HG02759 (cell line): ENCODE results near the gene OR2L5.
A peak's percentile ranks its signal among the peaks of the same experiment; 100 is the strongest.

Experiments used
- ATAC-seq: cut with Tn5 transposase; IDR thresholded peaks from one replicate; pipeline ENCODE4 v1.9.1; 2021; ENCODE audit warnings: mild to moderate bottlenecking, moderate library complexity; ENCODE audit not compliant: unreplicated experiment

The OR2L5 gene

GRCh38 chr1:248013229-248013710 is at the start of gene OR2L5:
TSS of gene OR2L5 (plus strand) at chr1:248013660. CDS start at chr1:248021948, 8,288 bp downstream.
- no peak for ATAC-seq

DNA sequence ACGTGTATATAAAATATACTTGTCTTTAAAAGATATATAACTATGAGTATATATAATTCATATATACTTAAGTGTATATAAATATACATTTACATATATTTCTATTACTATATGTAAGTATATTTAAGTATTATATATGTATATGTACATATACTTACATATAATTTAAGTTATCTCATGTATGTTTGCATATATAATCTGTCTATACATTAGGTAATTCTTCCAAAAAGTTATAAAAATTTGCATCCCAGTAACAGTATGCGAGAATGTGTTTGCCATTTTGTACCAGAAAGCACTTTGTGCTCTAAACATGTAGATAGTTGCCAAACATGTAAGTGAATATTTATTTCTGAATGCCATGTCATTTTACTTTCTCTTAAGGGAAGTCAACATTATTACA is 48.5 kb upstream of the OR2L5 start, which contains the start of gene OR2AK2:
OR2AK2 (plus strand) TSS at position 301 of the 400 bp plus-strand sequence. CDS start 144 bp downstream, outside the sequence.
- no peak for ATAC-seq

DNA sequence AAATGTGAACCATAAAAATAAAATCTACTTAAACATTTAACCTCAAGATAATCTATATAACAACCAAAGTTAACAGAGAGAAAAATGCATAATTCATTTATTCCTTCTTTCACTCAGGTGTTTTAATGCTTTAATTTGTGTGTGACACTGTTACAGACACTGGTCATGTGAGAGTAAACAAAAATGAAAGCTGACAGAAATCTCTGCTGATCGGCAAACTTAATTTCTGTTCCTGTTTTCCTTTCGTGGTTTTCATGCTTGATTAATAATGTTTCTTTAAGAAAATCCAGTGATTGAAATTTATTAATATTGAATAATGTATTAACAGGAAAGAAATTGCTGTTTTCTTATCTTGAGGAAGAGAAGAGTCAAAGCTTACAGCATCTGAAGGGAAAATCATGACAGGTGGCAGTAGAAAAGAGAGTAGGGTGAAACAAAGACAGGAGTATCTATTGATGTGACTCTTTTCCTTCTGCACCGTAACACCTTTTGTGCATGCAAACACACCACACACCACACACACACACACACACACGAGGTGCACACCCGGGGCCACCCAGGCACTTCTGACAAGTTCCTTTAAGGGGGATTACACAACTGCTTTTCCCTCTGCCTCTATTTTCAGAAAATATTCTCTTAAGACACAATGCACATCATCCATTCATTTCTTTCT is 46.8 kb upstream of the OR2L5 start:
- peak; percentile 69 for ATAC-seq

DNA sequence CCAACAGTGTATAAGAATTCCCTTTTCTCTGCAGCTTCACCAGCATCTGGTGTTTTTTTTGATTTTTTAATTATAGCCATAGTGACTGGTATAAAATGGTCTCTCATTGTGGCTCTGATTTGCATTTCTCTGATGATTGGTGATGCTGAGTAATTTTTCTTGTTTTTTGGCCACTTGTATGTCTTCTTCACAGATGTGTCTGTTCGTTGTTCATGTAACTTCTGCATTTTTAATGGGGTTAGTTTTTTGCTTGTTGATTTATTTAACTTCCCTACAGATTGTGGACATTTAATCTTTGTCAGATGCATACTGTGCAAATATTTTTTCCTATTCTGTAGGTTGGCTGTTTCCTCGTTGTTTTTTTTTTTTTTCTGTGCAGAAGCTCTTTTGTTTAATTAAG is 20.5 kb upstream of the OR2L5 start:
- ATAC-seq: no peak

- ATAC-seq: no peak
These were observed 14.6 kb upstream of the OR2L5 start for GRCh38 chr1:247998811-247999210.

GRCh38 chr1:248000169-248000568 is 13.3 kb upstream of the OR2L5 start:
- no peak for ATAC-seq

DNA sequence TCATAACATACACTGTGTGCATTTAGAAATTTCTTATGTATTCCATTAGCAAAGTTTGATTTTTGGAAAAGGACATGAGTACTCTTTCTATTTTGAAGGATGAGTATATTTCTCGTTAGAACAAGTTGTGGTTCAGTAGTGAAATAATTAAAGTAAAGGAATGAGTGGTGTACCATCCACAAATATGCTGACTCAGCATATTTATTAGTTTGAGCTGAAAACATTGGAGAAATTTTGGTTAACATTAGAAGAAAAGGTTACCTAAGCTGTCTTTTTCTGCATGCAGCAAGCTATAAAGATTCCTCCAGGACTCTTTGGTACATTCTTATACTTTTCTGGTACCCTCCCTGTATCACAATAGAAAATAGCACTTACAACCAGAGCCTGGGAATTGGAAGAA is 5.7 kb upstream of the OR2L5 start:
- no peak for ATAC-seq

GRCh38 chr1:248009681-248010080 is 3.8 kb upstream of the OR2L5 start:
- ATAC-seq: no peak

DNA sequence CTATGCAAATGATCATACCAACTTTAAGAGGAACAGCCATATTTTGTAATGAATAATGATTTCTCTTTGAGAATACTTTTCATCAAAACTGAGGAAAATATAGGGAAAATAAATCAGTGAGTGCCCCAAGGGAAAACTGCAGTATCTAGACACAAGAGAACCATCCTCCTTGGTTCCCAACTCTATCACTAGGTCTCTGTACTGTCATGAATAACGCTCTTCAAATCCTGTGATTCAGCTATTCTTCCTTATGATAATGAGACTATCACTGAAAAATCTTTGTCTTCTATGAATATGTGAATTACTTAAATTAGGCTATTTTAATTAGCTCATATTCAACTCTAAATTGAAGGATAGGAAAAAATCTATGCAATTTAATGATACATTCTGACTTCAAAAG is 2.3 kb downstream of the OR2L5 start:
- no peak for ATAC-seq

GRCh38 chr1:248029770-248030169 is 16.3 kb downstream of the OR2L5 start, which contains the start of gene OR2L2:
TSS of gene OR2L2 (plus strand) at chr1:248030070. CDS start at chr1:248038268, 8,198 bp downstream.
- ATAC-seq: no peak

GRCh38 chr1:248045209-248045608 is 31.7 kb downstream of the OR2L5 start:
- peak; percentile 56 for ATAC-seq

GRCh38 chr1:248046536-248046935 is 33.1 kb downstream of the OR2L5 start, which contains the start of gene OR2L3:
TSS of gene OR2L3 (plus strand) at chr1:248046836. CDS start at chr1:248060682, 13,846 bp downstream.
- no peak for ATAC-seq

- no peak for ATAC-seq
These were observed 33.5 kb downstream of the OR2L5 start for GRCh38 chr1:248047008-248047407.

- no peak for ATAC-seq
These were observed 41.2 kb downstream of the OR2L5 start for GRCh38 chr1:248054671-248055070.

DNA sequence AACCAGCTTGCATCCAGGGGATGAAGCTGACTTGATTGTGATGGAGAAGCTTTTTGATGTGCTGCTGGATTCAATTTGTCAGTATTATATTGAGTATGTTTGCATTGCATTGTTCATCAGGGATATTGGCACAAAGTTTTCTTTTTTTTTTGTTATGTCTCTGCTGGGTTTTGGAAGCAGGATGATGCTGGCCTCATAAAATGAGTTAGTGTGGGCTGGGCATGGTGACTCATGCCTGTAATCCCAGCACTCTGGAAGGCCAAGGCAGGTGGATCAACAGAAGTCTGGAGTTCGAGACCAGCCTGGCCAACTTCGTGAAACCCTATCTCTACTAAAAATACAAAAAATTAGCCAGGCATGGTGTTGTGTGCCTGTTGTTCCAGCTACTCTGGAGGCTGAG is 41.8 kb downstream of the OR2L5 start:
- ATAC-seq: no peak

DNA sequence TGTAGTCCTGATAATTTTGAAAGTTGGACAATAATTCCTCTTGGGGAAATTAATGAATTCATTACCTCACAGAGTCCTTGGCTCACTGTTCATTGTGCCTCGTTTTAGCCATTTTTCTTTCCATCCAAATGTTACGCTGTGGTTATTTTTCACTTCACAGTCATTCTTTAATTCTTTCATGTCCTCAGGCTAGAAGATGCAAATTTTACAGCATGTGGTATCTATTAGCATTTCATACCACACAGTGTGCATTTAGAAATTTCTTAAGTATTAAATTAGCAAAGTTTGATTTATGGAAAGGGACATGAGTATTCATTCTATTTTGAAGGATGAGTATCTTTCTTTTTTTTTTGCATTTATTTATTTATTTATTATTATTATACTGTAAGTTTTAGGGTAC is 51.6 kb downstream of the OR2L5 start:
- ATAC-seq: no peak

DNA sequence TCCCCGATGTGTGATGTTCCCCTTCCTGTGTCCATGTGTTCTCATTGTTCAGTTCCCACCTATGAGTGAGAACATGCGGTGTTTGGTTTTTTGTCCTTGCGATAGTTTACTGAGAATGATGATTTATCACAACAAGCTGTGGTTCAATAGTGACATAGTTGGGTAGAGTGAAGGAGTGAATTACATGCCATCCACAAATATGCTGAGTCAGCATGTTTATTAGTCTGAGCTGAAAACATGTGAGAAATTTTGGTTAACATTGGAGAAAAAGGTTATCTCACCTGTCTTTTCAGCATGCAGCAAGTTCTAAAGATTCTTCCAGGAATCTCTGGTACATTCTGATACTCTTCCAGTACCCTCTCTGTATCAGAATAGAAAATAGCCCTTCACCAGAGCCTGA is 52.1 kb downstream of the OR2L5 start:
- ATAC-seq: no peak
